Immature natural killer cell (primary cell): Measurements from ENCODE around the gene DHFR. TPM values are rescaled to one million over a fixed set of nuclear protein-coding genes. Genes with fewer than 3 reads are reported as not detected.
"Not testable (repeated sequence)": the region's sequence is repeated elsewhere in the genome, so short reads cannot be mapped to it uniquely, and the experiment has no call there.

Experiments used
- DNase-seq, 3 donors: peaks; one replicate each; pipeline ENCODE4 v3.0.0; 2022; ENCODE audit warnings: mixed read lengths in 1 of 3
- H3K27ac Mint-ChIP-seq, 6 donors: one replicate each; pipeline ENCODE4 v1.8.0; 2020; ENCODE audit warnings: mixed read lengths in 6 of 6, mild to moderate bottlenecking in 5 of 6, inconsistent platforms in 4 of 6, moderate library complexity in 3 of 6
- H3K27me3 Mint-ChIP-seq, 3 donors: one replicate each; pipeline ENCODE4 v1.8.0; 2020 to 2021; ENCODE audit warnings: low read depth in 3 of 3, mild to moderate bottlenecking in 3 of 3, mixed read lengths in 3 of 3, moderate library complexity in 3 of 3, inconsistent platforms in 1 of 3
- H3K36me3 Mint-ChIP-seq, 3 donors: one replicate each; pipeline ENCODE4 v1.8.0; 2020; ENCODE audit warnings: mixed read lengths in 3 of 3, inconsistent platforms in 2 of 3, mild to moderate bottlenecking in 2 of 3
- H3K4me1 Mint-ChIP-seq, 2 donors: one replicate each; pipeline ENCODE4 v1.8.0; 2020; ENCODE audit warnings: inconsistent platforms in 2 of 2, mild to moderate bottlenecking in 2 of 2, mixed read lengths in 2 of 2, moderate library complexity in 1 of 2
- H3K4me3 Mint-ChIP-seq, 5 donors: one replicate each; pipeline ENCODE4 v1.8.0; 2020; ENCODE audit warnings: mild to moderate bottlenecking in 5 of 5, mixed read lengths in 5 of 5, inconsistent platforms in 3 of 5, moderate library complexity in 3 of 5
- H3K9me3 Mint-ChIP-seq, 6 donors: one replicate each; pipeline ENCODE4 v1.8.0; 2020; ENCODE audit warnings: mild to moderate bottlenecking in 6 of 6, mixed read lengths in 6 of 6, inconsistent platforms in 4 of 6, moderate library complexity in 3 of 6
- polyA plus RNA-seq, 3 donors: library from polyadenylated mRNA; unstranded; fragments of 300-500 nt; fragmentation: Illumina TruSeq; gene quantifications; one replicate each; pipeline ENCODE4 v1.2.3, GENCODE V29; 2021

DHFR gene
- polyA plus RNA-seq, 3 donors from 2014 or later: 3.2 to 5.9 (median 3.3) TPM

- Mint-ChIP-seq H3K27ac (no peak overlapping the region), H3K27me3 (peaks cover 0 to 2% (median 0%) of the 10 kb centered on the region in 3 donors), H3K4me1 (no peaks in the 10 kb centered on the region), H3K9me3 (no peaks in the 10 kb centered on the region), H3K4me3 (no peak overlapping the region), H3K36me3 (peaks cover 20 to 42% (median 28%) of the 10 kb centered on the region in 3 donors)
- peak; percentile 36 to 48 (median 40) for DNase-seq
Observed at GRCh38 chr5:80672140-80672736, 17.5 kb upstream of the DHFR start.

DNA sequence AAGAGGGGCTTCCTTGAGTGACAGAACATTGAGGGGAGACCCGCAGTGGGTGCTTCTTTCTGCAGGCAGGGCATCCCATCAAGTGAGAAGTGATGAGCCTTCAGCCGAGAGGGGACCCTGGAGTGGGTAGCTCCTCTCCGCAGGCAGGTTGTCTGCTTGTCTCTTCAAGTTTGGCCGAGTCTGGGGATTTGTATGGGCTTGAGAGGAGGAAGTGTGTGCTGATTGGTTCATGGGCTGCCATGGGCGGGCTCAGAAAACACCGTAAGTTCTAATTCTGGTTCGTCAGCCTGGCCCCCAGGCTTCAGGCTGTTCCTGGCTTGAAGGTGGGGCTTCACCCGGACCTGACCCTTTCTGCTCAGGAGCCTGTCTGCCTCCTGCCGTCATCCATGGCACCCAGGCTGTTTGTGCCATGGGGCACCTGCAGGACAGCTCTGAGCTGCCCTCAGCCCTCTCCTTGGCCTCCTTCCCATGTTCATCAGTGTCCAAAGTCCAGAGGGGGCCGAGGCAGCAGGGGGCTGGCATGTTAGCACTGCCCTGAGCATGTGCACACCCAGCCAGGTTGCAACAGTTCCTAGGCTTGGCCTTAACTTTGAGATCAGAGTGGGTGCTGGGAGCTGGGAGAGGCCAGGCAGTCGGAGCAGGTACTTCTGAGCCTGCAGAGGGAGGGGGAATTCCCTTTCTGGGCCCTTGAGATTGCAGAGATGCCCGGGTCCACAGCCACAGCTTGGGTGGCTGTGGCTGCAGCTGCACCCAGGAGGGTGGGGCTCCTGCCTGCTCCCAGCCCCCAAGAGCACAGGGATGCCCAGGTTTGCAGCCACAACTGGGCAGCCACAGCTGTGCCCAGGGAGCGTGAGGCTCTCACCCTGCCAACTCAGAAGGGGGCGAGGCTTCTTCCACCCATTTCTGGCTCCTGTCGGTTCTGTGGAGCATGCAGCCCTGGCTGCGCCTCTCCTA is 13.5 kb upstream of the DHFR start:
- Mint-ChIP-seq H3K27me3 (peaks cover 0 to under 1% (median 0%) of the 10 kb centered on the region in 3 donors), H3K4me3 (no peak overlapping the region), H3K36me3 (peaks cover 16 to 47% (median 19%) of the 10 kb centered on the region in 3 donors), H3K9me3 (no peaks in the 10 kb centered on the region), H3K4me1 (peaks cover 0 to 11% of the 10 kb centered on the region in 2 donors), H3K27ac (no peak overlapping the region)
- no peak for DNase-seq

DNA sequence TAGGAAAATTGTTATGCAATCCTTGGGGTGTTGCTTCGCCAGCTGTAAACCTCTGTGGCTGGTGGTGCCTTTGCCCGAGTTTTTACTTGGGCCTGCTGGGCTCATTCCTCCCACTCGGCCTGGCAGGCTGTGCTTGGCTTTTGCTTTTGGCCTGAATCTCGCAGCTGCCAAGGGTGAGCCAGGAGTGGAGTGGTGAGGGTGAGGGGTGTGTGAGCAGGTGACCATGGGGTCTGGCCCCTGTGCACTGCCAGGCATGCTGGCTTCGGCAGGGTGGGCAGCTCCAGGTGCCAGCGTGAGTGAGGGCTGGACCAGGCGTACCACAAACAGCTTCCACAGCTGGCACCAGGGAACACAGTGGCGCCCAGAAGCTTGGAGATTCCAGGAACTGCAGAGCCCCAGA is 12.6 kb upstream of the DHFR start:
- no peak for DNase-seq
- peaks cover 0 to 1% (median 0%) of the 10 kb centered on the region in 3 donors for H3K27me3 Mint-ChIP-seq
- H3K4me3 Mint-ChIP-seq: no peak overlapping the region
- H3K27ac Mint-ChIP-seq: no peak overlapping the region
- H3K36me3 Mint-ChIP-seq: peaks cover 16 to 45% (median 18%) of the 10 kb centered on the region in 3 donors
- no peaks in the 10 kb centered on the region for H3K9me3 Mint-ChIP-seq
- peaks cover 0 to 11% of the 10 kb centered on the region in 2 donors for H3K4me1 Mint-ChIP-seq

GRCh38 chr5:80665057-80665456 is 10.3 kb upstream of the DHFR start:
- DNase-seq: no peak
- Mint-ChIP-seq H3K4me3 (no peak overlapping the region), H3K36me3 (peaks cover 29 to 60% (median 30%) of the 10 kb centered on the region in 3 donors), H3K27me3 (peaks cover 0 to 2% (median 0%) of the 10 kb centered on the region in 3 donors), H3K27ac (no peak overlapping the region), H3K9me3 (no peaks in the 10 kb centered on the region), H3K4me1 (peaks cover 0 to 16% of the 10 kb centered on the region in 2 donors)

DNA sequence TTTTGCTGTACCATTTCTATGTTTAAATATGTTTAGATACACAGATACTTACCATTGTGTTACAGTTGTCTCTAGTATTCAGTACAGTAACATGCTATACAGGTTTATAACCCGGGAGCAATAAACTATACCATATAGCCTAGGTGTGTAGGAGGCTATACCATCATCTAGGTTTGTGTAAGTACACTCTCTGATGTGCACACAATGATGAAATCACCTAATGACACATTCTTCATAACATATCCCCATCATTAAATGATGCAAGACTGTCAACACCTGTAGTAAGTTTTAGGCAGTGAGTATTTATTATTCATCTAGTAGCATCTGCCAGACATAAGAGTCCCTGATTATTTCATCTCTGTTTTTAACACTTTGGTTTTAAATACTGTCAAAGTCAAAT is 7.3 kb upstream of the DHFR start:
- no peaks in the 10 kb centered on the region for H3K9me3 Mint-ChIP-seq
- H3K27ac Mint-ChIP-seq: no peak overlapping the region

DNA sequence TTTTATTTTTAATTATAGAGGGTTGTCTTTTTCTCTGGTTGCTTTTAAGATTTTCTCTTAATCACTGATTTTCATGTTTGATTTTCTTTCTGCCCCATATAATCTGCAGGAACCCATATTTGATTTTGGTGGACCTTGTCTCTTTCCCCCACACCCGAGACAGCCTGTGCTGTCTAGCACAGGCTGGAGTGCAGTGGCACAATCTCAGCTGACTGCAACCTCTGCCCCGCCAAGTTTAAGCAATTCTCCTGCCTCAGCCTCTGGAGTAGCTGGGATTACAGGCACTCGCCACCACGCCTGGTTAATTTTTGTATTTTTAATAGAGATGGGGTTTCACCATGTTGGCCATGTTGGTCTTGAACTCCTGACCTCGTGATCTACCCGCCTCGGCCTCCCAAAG is 5.9 kb upstream of the DHFR start:
- peaks cover 8 to 19% of the 10 kb centered on the region in 2 donors for H3K4me1 Mint-ChIP-seq
- H3K9me3 Mint-ChIP-seq, H3K4me3 Mint-ChIP-seq, H3K27me3 Mint-ChIP-seq, DNase-seq: not testable (repeated sequence)
- peak overlapping the region in 1 of 6 donors; percentile 34 for H3K27ac Mint-ChIP-seq
- H3K36me3 Mint-ChIP-seq: peaks cover 35 to 71% (median 36%) of the 10 kb centered on the region in 3 donors

More for the DNA sequence above, 7.3 kb upstream of the DHFR start:
- H3K4me1 Mint-ChIP-seq: peaks cover 0 to 16% of the 10 kb centered on the region in 2 donors
- peaks cover 0 to 2% (median 0%) of the 10 kb centered on the region in 3 donors for H3K27me3 Mint-ChIP-seq
- peaks cover 40 to 76% (median 44%) of the 10 kb centered on the region in 3 donors for H3K36me3 Mint-ChIP-seq
- DNase-seq: no peak
- no peak overlapping the region for H3K4me3 Mint-ChIP-seq

DNA sequence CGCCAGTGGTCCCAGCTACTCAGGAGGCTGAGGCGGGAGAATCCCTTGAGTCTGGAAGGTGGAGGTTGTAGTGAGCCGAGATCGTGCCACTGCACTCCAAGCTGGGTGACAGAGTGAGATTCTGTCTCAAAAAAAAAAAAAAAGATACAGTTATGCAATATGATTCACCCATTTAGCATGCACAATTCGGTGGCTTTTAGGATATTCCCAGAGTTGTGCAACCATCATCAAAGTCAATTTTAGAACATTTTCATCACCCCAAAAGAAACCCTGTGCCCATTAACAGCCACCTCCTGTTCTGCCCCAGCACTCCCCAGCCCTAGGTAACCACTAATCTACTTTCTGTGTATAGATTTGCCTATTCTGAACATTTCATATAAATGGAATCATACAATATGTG is 4.3 kb upstream of the DHFR start:
- peaks cover 16 to 25% of the 10 kb centered on the region in 2 donors for H3K4me1 Mint-ChIP-seq
- H3K27ac Mint-ChIP-seq: no peak overlapping the region
- no peak for DNase-seq
- no peak overlapping the region for H3K4me3 Mint-ChIP-seq
- peaks cover 0 to 7% (median 6%) of the 10 kb centered on the region in 3 donors for H3K27me3 Mint-ChIP-seq
- H3K36me3 Mint-ChIP-seq: peaks cover 35 to 59% (median 41%) of the 10 kb centered on the region in 3 donors
- H3K9me3 Mint-ChIP-seq: no peaks in the 10 kb centered on the region

DNA sequence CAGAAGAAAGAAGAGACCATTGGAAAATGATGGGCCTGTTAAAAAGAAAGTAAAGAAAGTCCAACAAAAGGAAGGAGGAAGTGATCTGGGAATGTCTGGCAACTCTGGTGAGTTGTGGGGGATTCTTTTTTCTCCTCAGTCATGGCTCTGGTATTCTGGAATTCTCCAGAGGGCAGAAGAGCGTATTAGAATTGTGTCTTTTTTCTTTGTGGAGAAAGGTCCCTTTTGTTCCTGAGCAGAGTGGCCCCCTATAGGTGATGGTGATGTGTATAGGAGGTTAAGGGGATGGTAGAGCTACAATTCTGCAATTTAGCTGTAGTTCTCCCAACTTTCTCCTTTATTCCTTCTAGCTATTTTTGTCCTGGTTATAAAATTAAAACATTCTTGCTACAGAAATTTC is 1.6 kb upstream of the DHFR start:
- H3K4me3 Mint-ChIP-seq: no peak overlapping the region
- no peaks in the 10 kb centered on the region for H3K9me3 Mint-ChIP-seq
- H3K27ac Mint-ChIP-seq: peak overlapping the region in 3 of 6 donors; percentile 72 to 96 (median 90)
- no peak for DNase-seq
- peaks cover 26 to 38% of the 10 kb centered on the region in 2 donors for H3K4me1 Mint-ChIP-seq
- peaks cover 26 to 46% (median 45%) of the 10 kb centered on the region in 3 donors for H3K36me3 Mint-ChIP-seq
- peaks cover 0 to 12% (median 8%) of the 10 kb centered on the region in 3 donors for H3K27me3 Mint-ChIP-seq

- Mint-ChIP-seq H3K27ac (peak overlapping the region; percentile 90 to 99 (median 96)), H3K36me3 (peaks cover 16 to 37% (median 34%) of the 10 kb centered on the region in 3 donors), H3K9me3 (no peaks in the 10 kb centered on the region), H3K4me3 (peak overlapping the region; percentile 86 to 97 (median 95)), H3K4me1 (peaks cover 26 to 32% of the 10 kb centered on the region in 2 donors), H3K27me3 (peaks cover 0 to 12% (median 8%) of the 10 kb centered on the region in 3 donors)
- no peak for DNase-seq
Observed at GRCh38 chr5:80655231-80655774, 520 bp upstream of the DHFR start.

DNA sequence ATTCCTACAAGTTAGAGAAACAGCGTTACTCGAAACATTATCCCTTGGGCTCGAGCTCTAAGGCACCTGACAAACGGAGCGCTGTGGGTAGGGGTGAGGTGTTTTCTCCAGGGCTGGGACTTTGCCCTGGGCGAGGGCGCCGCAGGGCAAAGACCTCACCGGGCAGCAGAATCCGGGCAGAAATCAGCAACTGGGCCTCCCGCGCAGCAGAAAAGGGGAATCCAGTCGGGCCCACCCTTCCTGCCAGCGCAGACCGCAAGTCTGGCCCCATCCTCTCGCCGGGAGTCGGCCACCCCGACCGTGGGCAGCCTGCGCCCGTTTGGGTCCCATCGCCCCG is 761 bp downstream of the DHFR start:
- DNase-seq: no peak
- Mint-ChIP-seq H3K36me3 (peaks cover 3 to 24% (median 22%) of the 10 kb centered on the region in 3 donors), H3K9me3 (no peaks in the 10 kb centered on the region), H3K27me3 (peaks cover 0 to 12% (median 8%) of the 10 kb centered on the region in 3 donors), H3K4me1 (peaks cover 26 to 32% of the 10 kb centered on the region in 2 donors), H3K4me3 (peak overlapping the region; percentile 73 to 86 (median 75)), H3K27ac (peak overlapping the region in 5 of 6 donors; percentile 55 to 77 (median 62))

DNA sequence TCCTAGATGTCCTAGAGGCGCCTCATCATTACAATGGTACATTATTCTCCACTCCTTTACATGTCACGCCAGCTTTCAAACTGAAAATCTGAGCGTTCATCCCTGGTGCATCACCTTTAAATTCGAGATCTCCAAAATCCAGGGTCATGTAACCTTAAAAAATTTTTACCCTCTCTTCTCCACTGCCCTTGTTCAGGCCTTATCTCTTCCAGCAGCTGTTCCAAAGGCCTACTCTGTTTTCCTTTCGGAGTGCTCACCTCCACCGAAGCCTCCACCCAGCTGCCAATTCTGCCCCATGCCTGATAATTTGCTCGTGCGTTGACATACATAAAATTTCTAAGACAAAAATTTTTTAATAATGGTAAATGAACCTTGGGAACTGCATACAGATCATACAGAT is 1.3 kb downstream of the DHFR start:
- no peak for DNase-seq
- Mint-ChIP-seq H3K27ac (peak overlapping the region in 5 of 6 donors; percentile 55 to 80 (median 62)), H3K4me1 (peaks cover 26 to 32% of the 10 kb centered on the region in 2 donors), H3K27me3 (peaks cover 0 to 12% (median 8%) of the 10 kb centered on the region in 3 donors), H3K36me3 (peaks cover 3 to 24% (median 23%) of the 10 kb centered on the region in 3 donors), H3K9me3 (no peaks in the 10 kb centered on the region), H3K4me3 (peak overlapping the region; percentile 73 to 86 (median 75))

GRCh38 chr5:80646926-80647325 is 7.9 kb downstream of the DHFR start:
- no peaks in the 10 kb centered on the region for H3K27me3 Mint-ChIP-seq
- no peak for DNase-seq
- no peak overlapping the region for H3K4me3 Mint-ChIP-seq
- H3K27ac Mint-ChIP-seq: peak overlapping the region in 1 of 6 donors; percentile 7
- no peaks in the 10 kb centered on the region for H3K4me1 Mint-ChIP-seq
- H3K36me3 Mint-ChIP-seq: peaks cover 27 to 46% (median 32%) of the 10 kb centered on the region in 3 donors
- H3K9me3 Mint-ChIP-seq: no peaks in the 10 kb centered on the region

DNA sequence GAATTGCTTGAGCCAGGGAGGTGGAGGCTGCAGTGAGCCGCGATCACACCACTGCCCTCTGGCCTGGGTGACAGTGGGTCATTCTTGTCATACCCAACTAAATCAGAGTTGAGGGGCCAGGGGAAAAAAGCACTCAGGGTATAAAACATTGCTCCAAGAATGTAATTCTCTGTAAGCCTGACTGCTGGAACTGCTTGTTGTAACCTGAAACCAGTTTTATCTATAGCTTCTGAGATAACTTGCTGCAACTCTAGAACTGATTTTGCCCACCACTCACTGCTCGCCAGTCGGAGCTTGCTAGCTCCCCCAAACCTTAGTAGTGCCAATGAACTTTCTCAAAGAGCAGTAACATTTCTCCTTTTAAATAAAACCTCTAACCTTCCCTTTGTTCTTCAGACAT is 9.9 kb downstream of the DHFR start:
- no peak overlapping the region for H3K4me3 Mint-ChIP-seq
- no peak overlapping the region for H3K27ac Mint-ChIP-seq
- no peaks in the 10 kb centered on the region for H3K27me3 Mint-ChIP-seq
- no peaks in the 10 kb centered on the region for H3K9me3 Mint-ChIP-seq
- H3K36me3 Mint-ChIP-seq: peaks cover 32 to 59% (median 46%) of the 10 kb centered on the region in 3 donors
- no peak for DNase-seq
- no peaks in the 10 kb centered on the region for H3K4me1 Mint-ChIP-seq
